B cell (primary cell): Measurements from ENCODE around the gene FAM184B.

ENCODE experiments used
- CTCF ChIP-seq: fragments of 200-600 bp; IDR thresholded peaks from one replicate; pipeline ENCODE4 v1.8.0; 2022; ENCODE audit warnings: antibody characterized with exemption, mild to moderate bottlenecking
- EZH2 ChIP-seq: IDR thresholded peaks from 2 replicates; pipeline ENCODE4 v1.6.1; 2012; ENCODE audit warnings: borderline replicate concordance, low read depth, mild to moderate bottlenecking, moderate library complexity, low read length; ENCODE audit not compliant: insufficient read depth, poor library complexity, severe bottlenecking

DNA sequence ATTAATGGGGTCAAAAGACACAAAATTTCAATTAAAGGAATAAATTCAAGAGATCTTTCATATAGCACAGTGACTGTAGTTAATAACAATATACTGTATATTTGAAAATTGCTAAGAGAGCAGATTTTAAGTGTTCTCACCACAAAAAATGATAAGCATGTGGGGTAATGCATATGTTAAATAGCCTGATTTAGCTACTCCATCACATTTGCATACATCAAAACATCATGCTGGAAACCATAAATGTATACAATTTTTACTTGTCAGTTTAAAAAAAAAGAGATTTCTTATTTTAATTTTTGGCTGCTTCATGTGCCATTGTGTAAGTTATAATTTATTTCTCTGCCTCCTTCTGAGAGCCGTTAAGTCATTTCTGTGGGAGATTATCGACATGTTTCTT, 65.9 kb downstream of the FAM184B start:
- TF ChIP-seq CTCF, result no peak
- TF ChIP-seq EZH2, result no peak
